NCI-H524 (cell line): ENCODE results near the gene BRWD1.
A peak's percentile ranks its signal among the peaks of the same experiment; 100 is the strongest.

Experiments
- DNase-seq, 2 experiments: peaks; one replicate each; lab custom pipeline; 2025; lab: John Stamatoyannopoulos, UW

The BRWD1 gene

DNA sequence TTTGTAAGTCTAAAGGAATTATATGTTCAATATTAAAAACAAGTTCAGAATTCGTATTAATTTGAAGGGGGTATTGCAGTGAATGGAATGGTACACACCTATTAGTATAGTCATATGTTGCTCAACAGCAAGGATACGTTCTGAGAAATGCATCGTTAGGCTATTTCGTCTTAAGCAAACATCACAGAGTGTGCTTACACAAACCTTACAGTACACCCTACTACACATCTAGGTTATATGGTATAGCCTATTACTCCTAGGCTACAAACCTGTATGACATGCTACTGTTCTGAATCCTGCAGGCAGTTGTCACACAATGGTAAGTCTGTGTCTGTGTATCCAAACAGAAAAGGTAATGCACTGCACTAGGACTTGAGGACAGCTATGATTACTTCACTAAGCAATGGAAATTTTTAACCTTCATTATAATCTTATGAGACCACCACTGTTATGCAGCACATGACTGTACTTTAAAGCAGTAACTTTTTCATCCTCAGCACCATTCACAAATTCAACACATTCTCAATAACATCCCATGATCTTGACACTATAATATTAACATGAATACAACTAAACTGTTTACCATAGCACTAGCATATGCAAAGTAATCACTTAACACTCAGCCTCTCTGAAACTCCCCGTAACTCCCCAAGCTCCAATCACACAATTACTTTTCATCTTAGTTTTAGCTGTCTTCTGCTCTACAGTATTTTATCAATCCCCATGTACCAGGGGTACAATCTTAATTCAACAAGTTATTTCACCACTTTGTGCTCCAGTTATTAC is 115.8 kb downstream of the BRWD1 start:
- DNase-seq: no peak

GRCh38 chr21:39196838-39197237 is 116.6 kb downstream of the BRWD1 start:
- DNase-seq: no peak

DNA sequence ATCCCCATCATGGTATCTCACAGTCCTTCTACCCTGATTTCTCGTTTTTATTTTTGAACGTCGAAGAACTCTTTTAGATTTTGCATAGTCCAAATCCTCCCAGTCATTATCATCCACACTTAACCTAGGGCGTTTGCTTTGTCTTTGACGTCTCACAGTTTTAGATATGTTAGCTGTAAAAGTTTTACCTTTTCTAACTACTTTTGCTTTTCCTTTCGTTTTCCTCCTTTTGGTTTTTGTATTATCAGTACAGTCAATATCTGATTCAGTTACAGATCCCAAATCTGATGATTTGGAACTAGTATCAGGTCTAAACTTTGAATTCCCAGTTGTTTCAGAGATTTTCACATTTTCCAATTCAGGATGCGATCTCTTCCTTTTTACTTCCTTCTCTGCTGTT is 117.1 kb downstream of the BRWD1 start:
- DNase-seq: no peak

GRCh38 chr21:39193380-39193779 is 120.1 kb downstream of the BRWD1 start:
- no peak for DNase-seq

DNA sequence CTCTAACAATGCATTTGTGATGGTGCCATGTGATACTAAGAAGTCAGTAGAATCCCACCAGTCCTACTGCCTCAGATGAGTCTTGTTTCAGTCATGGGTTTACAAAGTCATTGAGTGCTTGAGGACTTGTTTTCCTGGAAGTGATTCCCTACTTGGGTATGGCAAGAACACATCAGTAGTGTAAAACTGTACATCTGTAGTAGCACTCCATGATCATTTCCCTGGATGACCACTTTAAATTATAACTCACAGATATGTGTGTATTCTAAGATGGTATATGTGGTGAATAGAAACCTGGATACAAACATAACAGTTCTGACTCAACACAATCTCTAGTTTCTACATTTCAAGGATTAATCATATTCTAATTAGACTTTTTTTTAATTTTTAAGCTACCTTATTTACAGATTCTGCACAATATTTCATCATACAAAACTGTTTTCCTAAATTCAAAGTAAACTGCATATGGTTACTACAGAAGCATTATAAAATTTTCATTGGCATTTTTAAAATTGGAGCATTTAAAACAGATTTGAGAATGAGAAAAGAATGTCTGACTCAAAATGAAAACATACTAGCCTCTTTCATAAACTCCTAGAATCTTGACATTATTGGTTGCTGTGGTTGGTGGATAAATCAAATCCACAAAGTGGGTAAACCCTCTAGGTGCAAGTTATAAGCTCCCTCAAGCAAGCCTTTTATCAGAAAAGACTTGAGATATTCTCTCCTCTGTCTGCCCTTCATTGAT is 123.4 kb downstream of the BRWD1 start:
- no peak for DNase-seq

DNA sequence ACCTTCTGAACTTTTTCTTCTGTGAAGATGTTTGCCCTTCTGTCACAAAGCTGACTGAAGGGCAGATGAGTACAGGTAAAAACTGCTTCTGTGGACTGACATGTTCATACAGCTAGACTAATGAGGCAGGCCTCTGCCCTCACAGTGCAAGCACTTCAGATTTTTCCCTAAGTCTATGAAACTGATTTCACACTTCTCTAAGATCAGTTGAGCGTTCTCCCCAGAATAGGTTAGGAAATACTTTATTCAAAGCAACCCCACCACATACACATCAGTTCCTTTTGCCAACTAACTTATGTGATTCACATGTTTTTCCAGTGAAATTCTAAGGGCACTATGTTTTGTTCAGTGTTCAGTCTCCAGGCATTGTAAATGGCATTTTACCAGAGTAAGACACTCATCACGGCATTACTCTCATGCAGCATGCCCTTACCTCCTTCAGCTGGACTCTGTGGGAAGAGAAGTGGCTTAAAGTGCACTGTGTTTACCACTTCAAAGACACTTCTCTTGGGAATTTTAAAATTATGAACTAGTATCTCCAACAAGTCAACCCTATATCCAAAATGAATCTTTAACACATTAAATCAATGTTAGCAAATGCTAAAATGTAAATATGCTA is 124.8 kb downstream of the BRWD1 start:
- no peak for DNase-seq

DNA sequence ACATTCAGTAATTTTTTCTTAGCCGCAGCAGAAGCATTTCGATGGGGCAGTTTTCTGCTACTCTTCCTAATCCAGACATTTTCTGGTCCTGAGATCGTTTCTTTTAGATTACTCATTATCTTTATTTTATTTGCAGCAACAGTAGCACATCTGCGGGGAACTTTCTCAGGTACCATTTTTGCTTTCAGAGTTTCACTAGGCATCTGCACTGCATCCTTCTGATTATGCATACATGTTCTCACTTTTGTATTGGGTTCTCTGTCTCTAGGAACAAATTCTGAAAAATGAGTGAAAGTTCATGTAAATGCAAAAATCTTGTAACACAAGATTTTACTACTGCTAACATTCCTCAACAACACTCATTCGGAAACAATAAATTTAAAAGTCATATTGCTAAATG is 126.3 kb downstream of the BRWD1 start:
- DNase-seq: no peak

DNA sequence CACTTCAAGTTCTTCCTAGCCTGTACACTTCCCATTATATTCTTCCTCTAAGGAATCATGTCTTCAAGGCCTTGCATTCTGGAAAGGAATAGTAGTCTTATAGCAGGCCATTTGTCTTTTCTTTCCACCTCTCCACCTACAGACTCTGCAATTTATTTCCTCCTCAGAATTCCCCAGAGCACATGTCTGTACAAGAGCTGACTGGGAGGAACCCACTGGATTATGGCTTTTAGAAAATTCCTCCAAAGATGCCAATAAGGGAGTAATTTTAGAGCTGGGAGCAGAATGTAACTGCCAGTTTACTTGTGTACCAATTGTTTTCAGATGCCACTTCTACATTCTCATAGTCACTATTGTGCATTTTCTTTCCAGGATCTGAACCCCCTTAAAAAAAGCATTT is 126.8 kb downstream of the BRWD1 start:
- no peak for DNase-seq

DNA sequence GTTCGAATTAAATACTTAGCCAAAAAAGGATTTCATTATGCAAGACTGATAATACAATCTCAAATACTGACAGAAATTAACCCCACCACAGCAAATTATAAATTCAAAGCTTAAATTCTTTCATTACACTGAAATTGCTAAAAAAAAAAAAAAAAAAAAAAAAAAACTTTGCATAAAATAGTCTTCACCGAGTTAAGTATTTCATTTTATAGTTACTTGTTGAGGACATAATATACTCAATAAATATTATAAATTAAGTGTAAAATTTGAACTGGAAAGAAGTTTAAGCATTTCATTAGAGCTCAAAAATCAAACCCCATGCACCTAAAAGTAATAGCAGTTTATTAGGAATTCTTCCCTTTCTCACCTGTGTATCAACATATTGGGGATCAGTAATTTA is 128.3 kb downstream of the BRWD1 start:
- DNase-seq: no peak

- DNase-seq: no peak
Measured at GRCh38 chr21:39184050-39184980, 129.1 kb downstream of the BRWD1 start.

- DNase-seq: peak; percentile 95 to 96
Measured at GRCh38 chr21:39183272-39184049, 130.0 kb downstream of the BRWD1 start, which contains the start of gene PSMG1. PSMG1 (minus strand) TSS chr21:39183451; CDS start chr21:39183385, 66 bp downstream.

DNA sequence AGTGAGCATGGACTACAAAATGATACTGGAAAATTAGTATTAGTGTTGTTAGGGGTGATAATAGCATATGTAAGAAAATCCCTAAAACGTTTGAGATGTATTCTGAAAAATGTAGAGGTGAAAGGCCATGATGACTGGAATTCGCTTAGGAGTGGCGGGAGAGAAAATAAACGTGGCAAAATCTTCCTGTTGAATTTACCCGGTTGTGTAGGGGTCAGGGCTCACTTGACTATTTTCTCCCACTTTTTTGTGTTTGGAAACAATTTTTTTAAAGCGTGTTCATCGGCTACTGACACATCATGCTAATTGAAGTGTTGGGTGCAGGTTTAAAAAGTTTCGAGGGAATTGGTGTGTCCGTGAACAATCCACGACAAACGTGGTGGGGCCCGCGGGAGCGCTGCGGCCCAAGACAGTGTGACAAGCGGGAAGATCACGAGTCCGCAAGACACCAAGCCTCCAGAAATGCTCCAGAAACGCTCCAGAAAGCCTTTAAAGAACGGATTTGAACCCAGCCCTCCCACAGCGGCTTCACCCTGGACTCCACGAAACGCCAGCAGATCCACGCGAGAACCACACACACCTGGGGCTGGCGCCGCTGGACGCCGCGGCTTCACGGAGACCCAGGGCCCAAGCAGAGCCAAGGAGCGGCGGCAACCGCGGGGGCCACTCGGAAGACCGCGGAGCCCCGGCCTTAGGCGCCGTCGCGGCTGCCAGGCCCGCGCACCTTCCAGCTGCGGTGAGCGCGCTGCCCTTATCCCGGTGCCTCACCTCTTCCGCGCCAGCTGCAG is 130.8 kb downstream of the BRWD1 start:
- DNase-seq: peak in 1 of 2 experiments; percentile 44

- peak in 1 of 2 experiments; percentile 13 for DNase-seq
Measured at GRCh38 chr21:39182016-39182415, 131.4 kb downstream of the BRWD1 start.

- DNase-seq: no peak
Measured at GRCh38 chr21:39181205-39181818, 132.1 kb downstream of the BRWD1 start.

DNA sequence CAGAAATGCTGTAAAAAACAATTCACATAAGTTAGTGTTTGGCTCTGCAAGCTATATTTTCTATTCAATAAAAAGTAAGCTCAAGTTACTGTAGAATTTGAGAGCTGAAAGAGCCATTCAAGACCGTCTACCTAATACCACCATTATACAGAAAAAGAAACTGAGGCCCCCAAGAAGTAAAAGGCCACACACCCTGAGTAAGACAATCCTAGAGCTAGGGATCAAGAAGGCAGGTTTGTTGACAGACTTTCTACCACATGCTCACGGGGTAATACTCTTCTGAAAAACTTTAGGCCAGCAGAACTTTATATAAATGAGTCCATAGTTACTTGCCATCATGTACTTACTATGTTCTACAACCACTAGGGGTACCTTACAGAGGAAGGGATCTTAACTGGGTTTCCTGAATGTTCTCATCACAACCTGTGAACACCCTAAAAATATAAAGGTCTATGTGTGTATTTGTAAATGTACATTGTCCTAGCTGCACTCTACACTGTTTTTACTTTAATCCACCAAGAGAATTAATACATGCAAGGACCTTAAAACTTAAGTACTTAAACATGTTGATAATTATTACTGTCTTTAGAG is 132.9 kb downstream of the BRWD1 start:
- DNase-seq: no peak

DNA sequence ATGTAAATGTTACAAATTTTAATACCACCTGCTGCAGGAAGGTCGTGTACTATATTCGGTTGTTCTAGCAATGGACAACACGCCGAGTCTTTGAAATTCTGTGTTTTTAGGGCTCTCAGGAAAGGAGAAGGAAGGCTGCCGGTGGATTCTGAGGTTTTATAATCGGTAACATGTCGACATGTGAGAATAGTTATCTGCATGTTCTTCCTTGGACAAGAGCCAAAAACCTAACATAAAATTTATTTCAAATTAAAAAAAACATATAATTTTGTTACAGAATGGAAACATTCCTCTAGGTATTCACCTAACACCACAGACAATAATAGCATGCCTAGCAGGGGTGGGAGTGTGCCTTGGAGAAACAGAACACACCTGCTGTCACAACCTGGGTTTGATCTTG is 135.0 kb downstream of the BRWD1 start:
- DNase-seq: no peak

DNA sequence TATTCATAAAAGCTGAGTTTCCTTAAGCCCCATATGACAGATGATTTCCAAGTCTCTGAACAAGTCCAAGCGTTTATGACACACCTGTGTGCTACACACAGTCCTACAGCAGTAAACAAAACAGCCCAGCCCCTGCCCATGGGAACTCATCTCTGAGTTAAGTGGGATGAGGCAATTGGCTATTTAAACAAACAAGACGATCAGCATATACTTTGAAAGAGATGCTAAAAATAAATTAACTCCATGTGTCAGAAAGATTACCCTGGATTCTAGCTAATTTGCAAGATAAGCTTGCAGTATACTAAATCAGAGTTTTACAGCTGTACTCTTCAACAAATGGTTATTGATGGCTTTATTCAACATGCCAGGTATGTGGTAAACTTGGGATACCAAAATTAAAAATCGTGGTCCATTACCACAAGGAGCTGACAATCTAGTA is 137.1 kb downstream of the BRWD1 start:
- no peak for DNase-seq

DNA sequence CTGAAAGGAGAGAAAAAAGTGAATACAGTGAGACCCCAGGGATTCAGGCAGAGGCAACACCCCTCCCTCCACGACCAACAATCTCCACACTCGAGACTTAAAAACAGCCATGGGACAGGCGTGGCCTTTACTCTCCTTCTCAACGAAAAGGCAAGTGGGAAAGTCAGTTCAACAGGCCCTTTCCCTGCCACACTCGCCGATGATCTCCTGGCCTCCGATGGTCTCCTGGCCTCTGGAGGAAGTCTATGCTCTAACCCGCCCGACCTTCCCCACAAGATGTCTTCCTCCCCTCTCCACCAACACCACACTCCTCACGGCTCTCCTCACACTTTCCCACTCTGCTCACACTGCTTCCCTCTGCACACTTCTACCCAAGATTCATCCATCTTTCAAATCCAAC is 137.8 kb downstream of the BRWD1 start:
- no peak for DNase-seq

- peak in 1 of 2 experiments; percentile 29 for DNase-seq
Measured at GRCh38 chr21:39175154-39175553, 138.3 kb downstream of the BRWD1 start.
